GM12878 (cell line): Measurements from ENCODE around the gene MYO1D. TPM values are rescaled to one million over a fixed set of nuclear protein-coding genes. Genes with fewer than 3 reads are reported as not detected.

Experiments used
- BACH1 ChIP-seq: fragments of 450-650 bp; IDR thresholded peaks from 2 replicates; pipeline ENCODE4 v1.6.1; 2017; ENCODE audit warnings: mild to moderate bottlenecking, borderline replicate concordance
- GATAD2B ChIP-seq: fragments of 450-650 bp; conservative IDR thresholded peaks from 2 replicates; pipeline ENCODE4 v1.6.1; 2017; ENCODE audit warnings: low read depth, mild to moderate bottlenecking, moderate library complexity
- HDGF ChIP-seq: fragments of 450-650 bp; IDR thresholded peaks from 2 replicates; pipeline ENCODE4 v1.6.1; 2016; ENCODE audit warnings: antibody characterized with exemption
- IKZF2 ChIP-seq, 2 experiments: fragments of 450-650 bp; IDR thresholded peaks; 2 replicates each; pipeline ENCODE4 v1.6.1; 2017; ENCODE audit warnings: mild to moderate bottlenecking in 2 of 2, moderate library complexity in 2 of 2
- NBN ChIP-seq: fragments of 450-650 bp; IDR thresholded peaks from 2 replicates; pipeline ENCODE4 v1.6.1; 2016
- PAX5 ChIP-seq: IDR thresholded peaks from 2 replicates; pipeline ENCODE4 v1.6.1; 2011; ENCODE audit warnings: low read depth, low read length, borderline replicate concordance
- SMAD5 ChIP-seq: IDR thresholded peaks from 2 replicates; pipeline ENCODE4 v1.6.1; 2016; ENCODE audit warnings: antibody characterized with exemption, low read depth
- SMARCA5 ChIP-seq: fragments of 450-650 bp; IDR thresholded peaks from 2 replicates; pipeline ENCODE4 v1.6.1; 2017; ENCODE audit warnings: mild to moderate bottlenecking
- SREBF1 ChIP-seq: IDR thresholded peaks from 2 replicates; pipeline ENCODE4 v1.6.1; 2012; ENCODE audit warnings: mild to moderate bottlenecking, low read length
- TARDBP ChIP-seq: IDR thresholded peaks from 2 replicates; pipeline ENCODE4 v1.6.1; 2016; ENCODE audit warnings: borderline replicate concordance
- polyA plus RNA-seq, 11 experiments: library from polyadenylated mRNA; depleted of rRNA in 4 of 11; unstranded in 6 of 11; stranded (reverse) in 5 of 11; fragments of >200 nt; fragmentation: Nextera tagmentation in 4 of 11; fragmentation: Illumina TruSeq in 1 of 11; extraction: Ambion mirVana in 4 of 11; extraction: Trizol in 1 of 11; gene quantifications; 1 replicate in 1 of 11; 2 replicates in 10 of 11; pipeline versions ENCODE4 v1.2.1 to v1.2.3, GENCODE V29; 2011 to 2016; ENCODE audit warnings: inconsistent platforms in 2 of 11, missing spikeins in 2 of 11, low read depth in 1 of 11
- total RNA-seq, 4 experiments: library from RNA; depleted of rRNA in 3 of 4; stranded (reverse); fragments of >200 nt in 3 of 4; fragmentation: Illumina TruSeq in 1 of 4; extraction: Trizol in 1 of 4; gene quantifications; 2 replicates each; pipeline versions ENCODE4 v1.2.1 to v1.2.3, GENCODE V29; 2013 to 2021
- TF ChIP-seq, protein P1 (sequence below): fragments of 450-650 bp; IDR thresholded peaks from 2 replicates; pipeline ENCODE4 v1.6.1; 2017; ENCODE audit warnings: mild to moderate bottlenecking, moderate library complexity
- TF ChIP-seq, protein P2 (sequence below): fragments of 450-650 bp; IDR thresholded peaks from 2 replicates; pipeline ENCODE4 v1.6.1; 2016; ENCODE audit warnings: mild to moderate bottlenecking
- TF ChIP-seq, protein P3 (sequence below): fragments of 450-650 bp; IDR thresholded peaks from 2 replicates; pipeline ENCODE4 v1.6.1; 2018; ENCODE audit warnings: borderline replicate concordance, mild to moderate bottlenecking; ENCODE audit not compliant: partially characterized antibody
- TF ChIP-seq, protein P4 (sequence below): IDR thresholded peaks from 2 replicates; pipeline ENCODE4 v1.6.1; 2012; ENCODE audit warnings: improper control_type of control experiment, low read depth, low read length; ENCODE audit not compliant: insufficient replicate concordance
- TF ChIP-seq, protein P5 (sequence below): fragments of 450-650 bp; IDR thresholded peaks from 2 replicates; pipeline ENCODE4 v1.6.1; 2016; ENCODE audit warnings: mild to moderate bottlenecking

MYO1D gene
- total and polyA plus RNA-seq, 10 of the 15 experiments (the other 5 are each of a cell fraction or from before 2014, with no cell fraction given): 1.8 to 37.7 (median 25.4) TPM

DNA sequence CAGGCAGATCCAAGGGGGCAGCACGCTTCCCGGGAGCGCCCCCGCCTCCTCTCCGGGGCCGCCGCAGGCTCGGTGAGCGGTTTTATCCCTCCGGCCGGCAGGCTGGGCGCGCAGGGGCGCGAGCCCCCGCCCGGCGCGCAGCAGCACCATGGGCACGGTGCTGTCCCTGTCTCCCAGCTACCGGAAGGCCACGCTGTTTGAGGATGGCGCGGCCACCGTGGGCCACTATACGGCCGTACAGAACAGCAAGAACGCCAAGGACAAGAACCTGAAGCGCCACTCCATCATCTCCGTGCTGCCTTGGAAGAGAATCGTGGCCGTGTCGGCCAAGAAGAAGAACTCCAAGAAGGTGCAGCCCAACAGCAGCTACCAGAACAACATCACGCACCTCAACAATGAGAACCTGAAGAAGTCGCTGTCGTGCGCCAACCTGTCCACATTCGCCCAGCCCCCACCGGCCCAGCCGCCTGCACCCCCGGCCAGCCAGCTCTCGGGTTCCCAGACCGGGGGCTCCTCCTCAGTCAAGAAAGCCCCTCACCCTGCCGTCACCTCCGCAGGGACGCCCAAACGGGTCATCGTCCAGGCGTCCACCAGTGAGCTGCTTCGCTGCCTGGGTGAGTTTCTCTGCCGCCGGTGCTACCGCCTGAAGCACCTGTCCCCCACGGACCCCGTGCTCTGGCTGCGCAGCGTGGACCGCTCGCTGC is 389.3 kb downstream of the MYO1D start (continued):
- TF ChIP-seq, protein P1, sequence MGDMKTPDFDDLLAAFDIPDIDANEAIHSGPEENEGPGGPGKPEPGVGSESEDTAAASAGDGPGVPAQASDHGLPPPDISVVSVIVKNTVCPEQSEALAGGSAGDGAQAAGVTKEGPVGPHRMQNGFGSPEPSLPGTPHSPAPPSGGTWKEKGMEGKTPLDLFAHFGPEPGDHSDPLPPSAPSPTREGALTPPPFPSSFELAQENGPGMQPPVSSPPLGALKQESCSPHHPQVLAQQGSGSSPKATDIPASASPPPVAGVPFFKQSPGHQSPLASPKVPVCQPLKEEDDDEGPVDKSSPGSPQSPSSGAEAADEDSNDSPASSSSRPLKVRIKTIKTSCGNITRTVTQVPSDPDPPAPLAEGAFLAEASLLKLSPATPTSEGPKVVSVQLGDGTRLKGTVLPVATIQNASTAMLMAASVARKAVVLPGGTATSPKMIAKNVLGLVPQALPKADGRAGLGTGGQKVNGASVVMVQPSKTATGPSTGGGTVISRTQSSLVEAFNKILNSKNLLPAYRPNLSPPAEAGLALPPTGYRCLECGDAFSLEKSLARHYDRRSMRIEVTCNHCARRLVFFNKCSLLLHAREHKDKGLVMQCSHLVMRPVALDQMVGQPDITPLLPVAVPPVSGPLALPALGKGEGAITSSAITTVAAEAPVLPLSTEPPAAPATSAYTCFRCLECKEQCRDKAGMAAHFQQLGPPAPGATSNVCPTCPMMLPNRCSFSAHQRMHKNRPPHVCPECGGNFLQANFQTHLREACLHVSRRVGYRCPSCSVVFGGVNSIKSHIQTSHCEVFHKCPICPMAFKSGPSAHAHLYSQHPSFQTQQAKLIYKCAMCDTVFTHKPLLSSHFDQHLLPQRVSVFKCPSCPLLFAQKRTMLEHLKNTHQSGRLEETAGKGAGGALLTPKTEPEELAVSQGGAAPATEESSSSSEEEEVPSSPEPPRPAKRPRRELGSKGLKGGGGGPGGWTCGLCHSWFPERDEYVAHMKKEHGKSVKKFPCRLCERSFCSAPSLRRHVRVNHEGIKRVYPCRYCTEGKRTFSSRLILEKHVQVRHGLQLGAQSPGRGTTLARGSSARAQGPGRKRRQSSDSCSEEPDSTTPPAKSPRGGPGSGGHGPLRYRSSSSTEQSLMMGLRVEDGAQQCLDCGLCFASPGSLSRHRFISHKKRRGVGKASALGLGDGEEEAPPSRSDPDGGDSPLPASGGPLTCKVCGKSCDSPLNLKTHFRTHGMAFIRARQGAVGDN: peak; percentile 42
- TF ChIP-seq SMARCA5: no peak
- no peak for TF ChIP-seq SREBF1
- TF ChIP-seq GATAD2B: 0 out of 2 replicates have a peak, but pooled peaks have one; percentile 35
- TF ChIP-seq HDGF: 0 out of 2 replicates have a peak, but pooled peaks have one; percentile 39
- TF ChIP-seq IKZF2 (IDR thresholded peaks at IDR 0.05): peak in 1 of 2 experiments; percentile 37; a peak in 1 of 4 replicates
- TF ChIP-seq BACH1: peak; percentile 13; the same call in 1 of the 2 replicates
- TF ChIP-seq, protein P2, sequence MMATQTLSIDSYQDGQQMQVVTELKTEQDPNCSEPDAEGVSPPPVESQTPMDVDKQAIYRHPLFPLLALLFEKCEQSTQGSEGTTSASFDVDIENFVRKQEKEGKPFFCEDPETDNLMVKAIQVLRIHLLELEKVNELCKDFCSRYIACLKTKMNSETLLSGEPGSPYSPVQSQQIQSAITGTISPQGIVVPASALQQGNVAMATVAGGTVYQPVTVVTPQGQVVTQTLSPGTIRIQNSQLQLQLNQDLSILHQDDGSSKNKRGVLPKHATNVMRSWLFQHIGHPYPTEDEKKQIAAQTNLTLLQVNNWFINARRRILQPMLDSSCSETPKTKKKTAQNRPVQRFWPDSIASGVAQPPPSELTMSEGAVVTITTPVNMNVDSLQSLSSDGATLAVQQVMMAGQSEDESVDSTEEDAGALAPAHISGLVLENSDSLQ: no peak
- TF ChIP-seq, protein P3, sequence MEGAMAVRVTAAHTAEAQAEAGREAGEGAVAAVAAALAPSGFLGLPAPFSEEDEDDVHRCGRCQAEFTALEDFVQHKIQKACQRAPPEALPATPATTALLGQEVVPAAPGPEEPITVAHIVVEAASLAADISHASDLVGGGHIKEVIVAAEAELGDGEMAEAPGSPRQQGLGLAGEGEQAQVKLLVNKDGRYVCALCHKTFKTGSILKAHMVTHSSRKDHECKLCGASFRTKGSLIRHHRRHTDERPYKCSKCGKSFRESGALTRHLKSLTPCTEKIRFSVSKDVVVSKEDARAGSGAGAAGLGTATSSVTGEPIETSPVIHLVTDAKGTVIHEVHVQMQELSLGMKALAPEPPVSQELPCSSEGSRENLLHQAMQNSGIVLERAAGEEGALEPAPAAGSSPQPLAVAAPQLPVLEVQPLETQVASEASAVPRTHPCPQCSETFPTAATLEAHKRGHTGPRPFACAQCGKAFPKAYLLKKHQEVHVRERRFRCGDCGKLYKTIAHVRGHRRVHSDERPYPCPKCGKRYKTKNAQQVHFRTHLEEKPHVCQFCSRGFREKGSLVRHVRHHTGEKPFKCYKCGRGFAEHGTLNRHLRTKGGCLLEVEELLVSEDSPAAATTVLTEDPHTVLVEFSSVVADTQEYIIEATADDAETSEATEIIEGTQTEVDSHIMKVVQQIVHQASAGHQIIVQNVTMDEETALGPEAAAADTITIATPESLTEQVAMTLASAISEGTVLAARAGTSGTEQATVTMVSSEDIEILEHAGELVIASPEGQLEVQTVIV: no peak
- TF ChIP-seq PAX5: 0 out of 2 replicates have a peak, but pooled peaks have one; percentile 9
- peak; percentile 24; the same call in 1 of the 2 replicates for TF ChIP-seq NBN
- 0 out of 2 replicates have a peak, but pooled peaks have one; percentile 49 for TF ChIP-seq SMAD5
- TF ChIP-seq TARDBP: no peak
- TF ChIP-seq, protein P4, sequence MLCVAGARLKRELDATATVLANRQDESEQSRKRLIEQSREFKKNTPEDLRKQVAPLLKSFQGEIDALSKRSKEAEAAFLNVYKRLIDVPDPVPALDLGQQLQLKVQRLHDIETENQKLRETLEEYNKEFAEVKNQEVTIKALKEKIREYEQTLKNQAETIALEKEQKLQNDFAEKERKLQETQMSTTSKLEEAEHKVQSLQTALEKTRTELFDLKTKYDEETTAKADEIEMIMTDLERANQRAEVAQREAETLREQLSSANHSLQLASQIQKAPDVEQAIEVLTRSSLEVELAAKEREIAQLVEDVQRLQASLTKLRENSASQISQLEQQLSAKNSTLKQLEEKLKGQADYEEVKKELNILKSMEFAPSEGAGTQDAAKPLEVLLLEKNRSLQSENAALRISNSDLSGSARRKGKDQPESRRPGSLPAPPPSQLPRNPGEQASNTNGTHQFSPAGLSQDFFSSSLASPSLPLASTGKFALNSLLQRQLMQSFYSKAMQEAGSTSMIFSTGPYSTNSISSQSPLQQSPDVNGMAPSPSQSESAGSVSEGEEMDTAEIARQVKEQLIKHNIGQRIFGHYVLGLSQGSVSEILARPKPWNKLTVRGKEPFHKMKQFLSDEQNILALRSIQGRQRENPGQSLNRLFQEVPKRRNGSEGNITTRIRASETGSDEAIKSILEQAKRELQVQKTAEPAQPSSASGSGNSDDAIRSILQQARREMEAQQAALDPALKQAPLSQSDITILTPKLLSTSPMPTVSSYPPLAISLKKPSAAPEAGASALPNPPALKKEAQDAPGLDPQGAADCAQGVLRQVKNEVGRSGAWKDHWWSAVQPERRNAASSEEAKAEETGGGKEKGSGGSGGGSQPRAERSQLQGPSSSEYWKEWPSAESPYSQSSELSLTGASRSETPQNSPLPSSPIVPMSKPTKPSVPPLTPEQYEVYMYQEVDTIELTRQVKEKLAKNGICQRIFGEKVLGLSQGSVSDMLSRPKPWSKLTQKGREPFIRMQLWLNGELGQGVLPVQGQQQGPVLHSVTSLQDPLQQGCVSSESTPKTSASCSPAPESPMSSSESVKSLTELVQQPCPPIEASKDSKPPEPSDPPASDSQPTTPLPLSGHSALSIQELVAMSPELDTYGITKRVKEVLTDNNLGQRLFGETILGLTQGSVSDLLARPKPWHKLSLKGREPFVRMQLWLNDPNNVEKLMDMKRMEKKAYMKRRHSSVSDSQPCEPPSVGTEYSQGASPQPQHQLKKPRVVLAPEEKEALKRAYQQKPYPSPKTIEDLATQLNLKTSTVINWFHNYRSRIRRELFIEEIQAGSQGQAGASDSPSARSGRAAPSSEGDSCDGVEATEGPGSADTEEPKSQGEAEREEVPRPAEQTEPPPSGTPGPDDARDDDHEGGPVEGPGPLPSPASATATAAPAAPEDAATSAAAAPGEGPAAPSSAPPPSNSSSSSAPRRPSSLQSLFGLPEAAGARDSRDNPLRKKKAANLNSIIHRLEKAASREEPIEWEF: no peak
- TF ChIP-seq, protein P5, sequence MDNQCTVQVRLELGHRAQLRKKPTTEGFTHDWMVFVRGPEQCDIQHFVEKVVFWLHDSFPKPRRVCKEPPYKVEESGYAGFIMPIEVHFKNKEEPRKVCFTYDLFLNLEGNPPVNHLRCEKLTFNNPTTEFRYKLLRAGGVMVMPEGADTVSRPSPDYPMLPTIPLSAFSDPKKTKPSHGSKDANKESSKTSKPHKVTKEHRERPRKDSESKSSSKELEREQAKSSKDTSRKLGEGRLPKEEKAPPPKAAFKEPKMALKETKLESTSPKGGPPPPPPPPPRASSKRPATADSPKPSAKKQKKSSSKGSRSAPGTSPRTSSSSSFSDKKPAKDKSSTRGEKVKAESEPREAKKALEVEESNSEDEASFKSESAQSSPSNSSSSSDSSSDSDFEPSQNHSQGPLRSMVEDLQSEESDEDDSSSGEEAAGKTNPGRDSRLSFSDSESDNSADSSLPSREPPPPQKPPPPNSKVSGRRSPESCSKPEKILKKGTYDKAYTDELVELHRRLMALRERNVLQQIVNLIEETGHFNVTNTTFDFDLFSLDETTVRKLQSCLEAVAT: peak; percentile 94
